GM21515 (cell line): Measurements from ENCODE around the gene CUX1.

ENCODE experiments used
- ATAC-seq: cut with Tn5 transposase; IDR thresholded peaks from one replicate; pipeline ENCODE4 v1.9.1; 2021; ENCODE audit not compliant: unreplicated experiment

Gene CUX1

GRCh38 chr7:102197599-102197998 lies 380.2 kb downstream of the CUX1 start:
- no peak for ATAC-seq

- ATAC-seq: no peak
Observed at GRCh38 chr7:102198417-102198956, 381.1 kb downstream of the CUX1 start.

- no peak for ATAC-seq
Observed at GRCh38 chr7:102201576-102201975, 384.1 kb downstream of the CUX1 start.

- no peak for ATAC-seq
Observed at GRCh38 chr7:102202556-102202955, 385.1 kb downstream of the CUX1 start.

GRCh38 chr7:102203218-102203617 lies 385.8 kb downstream of the CUX1 start:
- ATAC-seq: no peak

- no peak for ATAC-seq
Observed at GRCh38 chr7:102204212-102204611, 386.8 kb downstream of the CUX1 start.

- no peak for ATAC-seq
Observed at GRCh38 chr7:102205915-102206314, 388.5 kb downstream of the CUX1 start.

- no peak for ATAC-seq
Observed at GRCh38 chr7:102208826-102209225, 391.4 kb downstream of the CUX1 start.

GRCh38 chr7:102210787-102211186 lies 393.4 kb downstream of the CUX1 start:
- ATAC-seq: no peak

GRCh38 chr7:102211590-102212550 lies 394.4 kb downstream of the CUX1 start:
- ATAC-seq: peak; percentile 76

GRCh38 chr7:102214477-102215072 lies 397.1 kb downstream of the CUX1 start:
- no peak for ATAC-seq

- no peak for ATAC-seq
Observed at GRCh38 chr7:102215256-102215655, 397.8 kb downstream of the CUX1 start.

- no peak for ATAC-seq
Observed at GRCh38 chr7:102215711-102216110, 398.3 kb downstream of the CUX1 start.

- ATAC-seq: no peak
Observed at GRCh38 chr7:102216573-102217314, 399.3 kb downstream of the CUX1 start.

GRCh38 chr7:102220229-102220850 lies 402.9 kb downstream of the CUX1 start:
- no peak for ATAC-seq

- ATAC-seq: no peak
Observed at GRCh38 chr7:102220960-102221800, 403.8 kb downstream of the CUX1 start.

- ATAC-seq: no peak
Observed at GRCh38 chr7:102221961-102222360, 404.5 kb downstream of the CUX1 start.

GRCh38 chr7:102222445-102222844 lies 405.0 kb downstream of the CUX1 start:
- ATAC-seq: no peak

- no peak for ATAC-seq
Observed at GRCh38 chr7:102223184-102223583, 405.8 kb downstream of the CUX1 start.

GRCh38 chr7:102225025-102225424 lies 407.6 kb downstream of the CUX1 start:
- ATAC-seq: no peak
